Mucosa of rectum (tissue), 2 donors: ENCODE results near the gene SDSL.

ENCODE experiments used
- H3K27ac ChIP-seq, 2 donors: one replicate each; pipeline ENCODE4 v1.7.0; 2013; ENCODE audit warnings: inconsistent platforms in 2 of 2, low read depth in 2 of 2, low read length in 2 of 2
- H3K27me3 ChIP-seq, 2 donors: one replicate each; pipeline ENCODE4 v1.7.0; 2013; ENCODE audit warnings: low read length in 2 of 2; ENCODE audit not compliant: control insufficient read depth in 2 of 2, insufficient read depth in 2 of 2
- H3K36me3 ChIP-seq, 2 donors: one replicate each; pipeline ENCODE4 v1.7.0; 2013; ENCODE audit warnings: low read length in 2 of 2; ENCODE audit not compliant: control insufficient read depth in 2 of 2, insufficient read depth in 2 of 2
- H3K4me1 ChIP-seq, 2 donors: one replicate each; pipeline ENCODE4 v1.7.0; 2013; ENCODE audit warnings: low read length in 2 of 2, mild to moderate bottlenecking in 1 of 2; ENCODE audit not compliant: control insufficient read depth in 2 of 2, insufficient read depth in 2 of 2
- H3K4me3 ChIP-seq, 2 donors: one replicate each; pipeline ENCODE4 v1.7.0; 2013; ENCODE audit warnings: low read length in 2 of 2
- H3K9ac ChIP-seq, 2 donors: one replicate each; pipeline ENCODE4 v1.7.0; 2013; ENCODE audit warnings: low read length in 2 of 2, low read depth in 1 of 2, mild to moderate bottlenecking in 1 of 2
- H3K9me3 ChIP-seq, 2 donors: one replicate each; pipeline ENCODE4 v1.7.0; 2013; ENCODE audit warnings: low read length in 2 of 2; ENCODE audit not compliant: control insufficient read depth in 2 of 2
- donor health status: healthy.
- donor health status: Normal muscosa, but diverticular disease.

The SDSL gene

GRCh38 chr12:113445544-113446171 is 23.5 kb downstream of the SDSL start:
- H3K36me3 ChIP-seq = no peaks in the 10 kb centered on the region
- H3K9ac ChIP-seq = no peak overlapping the region
- no peaks in the 10 kb centered on the region for H3K9me3 ChIP-seq
- H3K4me1 ChIP-seq = no peaks in the 10 kb centered on the region
- no peak overlapping the region for H3K27ac ChIP-seq
- peaks cover 3 to 9% of the 10 kb centered on the region in 2 donors for H3K27me3 ChIP-seq
- H3K4me3 ChIP-seq = no peak overlapping the region

- Histone ChIP-seq H3K27me3 (peaks cover 3 to 9% of the 10 kb centered on the region in 2 donors), H3K9me3 (no peaks in the 10 kb centered on the region), H3K4me1 (no peaks in the 10 kb centered on the region), H3K27ac (no peak overlapping the region), H3K9ac (no peak overlapping the region), H3K36me3 (no peaks in the 10 kb centered on the region), H3K4me3 (no peak overlapping the region)
These were observed 26.7 kb downstream of the SDSL start for GRCh38 chr12:113448873-113449272.

GRCh38 chr12:113449299-113449698 is 27.1 kb downstream of the SDSL start:
- no peaks in the 10 kb centered on the region for H3K4me1 ChIP-seq
- no peak overlapping the region for H3K27ac ChIP-seq
- H3K9ac ChIP-seq = no peak overlapping the region
- no peak overlapping the region for H3K4me3 ChIP-seq
- no peaks in the 10 kb centered on the region for H3K9me3 ChIP-seq
- H3K27me3 ChIP-seq = peaks cover 2 to 9% of the 10 kb centered on the region in 2 donors
- no peaks in the 10 kb centered on the region for H3K36me3 ChIP-seq

- no peak overlapping the region for H3K4me3 ChIP-seq
- peaks cover 0 to 9% of the 10 kb centered on the region in 2 donors for H3K27me3 ChIP-seq
- no peak overlapping the region for H3K9ac ChIP-seq
- H3K9me3 ChIP-seq = no peaks in the 10 kb centered on the region
- no peak overlapping the region for H3K27ac ChIP-seq
- no peaks in the 10 kb centered on the region for H3K36me3 ChIP-seq
- H3K4me1 ChIP-seq = no peaks in the 10 kb centered on the region
These were observed 27.7 kb downstream of the SDSL start for GRCh38 chr12:113449839-113450238.

GRCh38 chr12:113452458-113452857 is 30.3 kb downstream of the SDSL start:
- Histone ChIP-seq H3K9me3 (no peaks in the 10 kb centered on the region), H3K9ac (no peak overlapping the region), H3K27me3 (peaks cover 0 to 8% of the 10 kb centered on the region in 2 donors), H3K27ac (no peak overlapping the region), H3K4me3 (no peak overlapping the region), H3K36me3 (no peaks in the 10 kb centered on the region), H3K4me1 (no peaks in the 10 kb centered on the region)

GRCh38 chr12:113453330-113453729 is 31.1 kb downstream of the SDSL start:
- Histone ChIP-seq H3K9me3 (no peaks in the 10 kb centered on the region), H3K27ac (no peak overlapping the region), H3K4me1 (no peaks in the 10 kb centered on the region), H3K36me3 (no peaks in the 10 kb centered on the region), H3K27me3 (peaks cover 3 to 4% of the 10 kb centered on the region in 2 donors), H3K9ac (no peak overlapping the region), H3K4me3 (no peak overlapping the region)

GRCh38 chr12:113456199-113456598 is 34.0 kb downstream of the SDSL start:
- Histone ChIP-seq H3K4me3 (no peak overlapping the region), H3K36me3 (no peaks in the 10 kb centered on the region), H3K9ac (no peak overlapping the region), H3K4me1 (no peaks in the 10 kb centered on the region), H3K27ac (no peak overlapping the region), H3K27me3 (peaks cover 3 to 5% of the 10 kb centered on the region in 2 donors), H3K9me3 (no peaks in the 10 kb centered on the region)

GRCh38 chr12:113456761-113457160 is 34.6 kb downstream of the SDSL start:
- Histone ChIP-seq H3K9me3 (no peaks in the 10 kb centered on the region), H3K9ac (no peak overlapping the region), H3K4me1 (no peaks in the 10 kb centered on the region), H3K27me3 (peaks cover 3 to 10% of the 10 kb centered on the region in 2 donors), H3K27ac (no peak overlapping the region), H3K4me3 (no peak overlapping the region), H3K36me3 (no peaks in the 10 kb centered on the region)

GRCh38 chr12:113457185-113457584 is 35.0 kb downstream of the SDSL start:
- Histone ChIP-seq H3K9ac (no peak overlapping the region), H3K9me3 (no peaks in the 10 kb centered on the region), H3K27me3 (peaks cover 3 to 12% of the 10 kb centered on the region in 2 donors), H3K4me3 (no peak overlapping the region), H3K27ac (no peak overlapping the region), H3K36me3 (no peaks in the 10 kb centered on the region), H3K4me1 (peaks cover 0 to under 1% of the 10 kb centered on the region in 2 donors)

- H3K9me3 ChIP-seq = no peaks in the 10 kb centered on the region
- H3K4me1 ChIP-seq = peaks cover 0 to 3% of the 10 kb centered on the region in 2 donors
- peaks cover 3 to 16% of the 10 kb centered on the region in 2 donors for H3K27me3 ChIP-seq
- H3K4me3 ChIP-seq = no peak overlapping the region
- H3K36me3 ChIP-seq = no peaks in the 10 kb centered on the region
- no peak overlapping the region for H3K27ac ChIP-seq
- no peak overlapping the region for H3K9ac ChIP-seq
These were observed 35.5 kb downstream of the SDSL start for GRCh38 chr12:113457710-113458109.
